Body of pancreas (tissue), 4 donors: ENCODE measurements around the gene BGN. TPM values are rescaled to one million over a fixed set of nuclear protein-coding genes. Genes with fewer than 3 reads are reported as not detected.

ENCODE experiments used
- ATAC-seq: fragments of 150-250 bp; one replicate; pipeline ENCODE4 v1.9.1; 2016
- DNase-seq, 4 donors: peaks; one replicate each; pipeline ENCODE4 v3.0.0-alpha.2; 2019
- H3K27ac ChIP-seq, 4 donors: fragments of 200-600 bp; sonication (generic); 1 replicate in 3 of 4; 2 replicates in 1 of 4; pipeline versions ENCODE4 v1.5.1 to v1.6.1; 2016 to 2019; ENCODE audit warnings: mild to moderate bottlenecking in 1 of 4, mixed read lengths in 1 of 4, moderate library complexity in 1 of 4
- H3K27me3 ChIP-seq, 2 donors: fragments of 200-600 bp; sonication (generic); one replicate each; pipeline ENCODE4 v1.6.0; 2016; ENCODE audit warnings: mild to moderate bottlenecking in 1 of 2
- H3K36me3 ChIP-seq, 2 donors: fragments of 200-600 bp; sonication (generic); replicated peaks in 1 of 2; 2 replicates each; pipeline ENCODE4 v1.5.1; 2016; ENCODE audit warnings: low read depth in 2 of 2; ENCODE audit not compliant: insufficient read depth in 1 of 2
- H3K4me1 ChIP-seq: fragments of 200-600 bp; sonication (generic); one replicate; pipeline ENCODE4 v1.6.0; 2016
- H3K4me3 ChIP-seq, 2 donors: fragments of 200-600 bp; sonication (generic); 1 replicate in 1 of 2; 2 replicates in 1 of 2; pipeline ENCODE4 v1.5.1; 2016 to 2019
- H3K9me3 ChIP-seq, 3 donors: fragments of 200-600 bp; sonication (generic); 1 replicate in 2 of 3; 2 replicates in 1 of 3; pipeline ENCODE4 v1.5.1; 2016
- CTCF ChIP-seq, 7 experiments: fragments of 450-650 bp in 4 of 7; fragments of 200-600 bp in 3 of 7; sonication (generic) in 3 of 7; IDR thresholded peaks; one replicate each; pipeline ENCODE4 v1.5.1; 2016 to 2019; ENCODE audit warnings: antibody characterized with exemption in 7 of 7
- POLR2A ChIP-seq, 3 donors: fragments of 450-650 bp; IDR thresholded peaks; one replicate each; pipeline ENCODE4 v1.6.1; 2016; ENCODE audit warnings: antibody characterized with exemption in 3 of 3, mild to moderate bottlenecking in 2 of 3
- WGBS, 2 donors: methylation state at CpG; one replicate each; pipeline ENCODE4 v1.1.5; 2017; 5-methylcytosine and 5-hydroxymethylcytosine counted together
- intact Hi-C: fragments of 100-400 bp; cut with DNase I; formaldehyde crosslinking; loops from one replicate; pipeline ENCODE4 v1.15.1; 2023
- total RNA-seq, 2 donors: library from RNA; depleted of rRNA; stranded (reverse); fragments of >200 nt; gene quantifications; one replicate each; pipeline ENCODE4 v1.1.0, GENCODE V29; 2016

BGN gene
- total RNA-seq, 2 donors from 2014 or later: 30.7 to 34.0 TPM

- H3K9me3 ChIP-seq: no peaks in the 10 kb centered on the region
- H3K27ac ChIP-seq: no peak overlapping the region
- intact Hi-C loops: no loop called here
- H3K4me3 ChIP-seq: no peak overlapping the region
- 100% methylated on average over 1 of the region's 17 CpGs; no CpG with 5 or more reads in 1 of the 2 donors for whole genome bisulfite sequencing, 2 donors
- no peaks in the 10 kb centered on the region for H3K4me1 ChIP-seq
- DNase-seq (no peak), ATAC-seq (no peak)
- no peaks in the 10 kb centered on the region for H3K27me3 ChIP-seq
- TF ChIP-seq CTCF (IDR thresholded peaks at IDR 0.05) (no peak), POLR2A (IDR thresholded peaks at IDR 0.05) (no peak)
- H3K36me3 ChIP-seq: no peaks in the 10 kb centered on the region
Observed at GRCh38 chrX:153446950-153447580, 47.7 kb upstream of the BGN start.

- no peaks in the 10 kb centered on the region for H3K36me3 ChIP-seq
- H3K4me3 ChIP-seq: no peak overlapping the region
- no peak for TF ChIP-seq CTCF (IDR thresholded peaks at IDR 0.05)
- no peak for TF ChIP-seq POLR2A (IDR thresholded peaks at IDR 0.05)
- H3K4me1 ChIP-seq: no peaks in the 10 kb centered on the region
- DNase-seq (no peak), ATAC-seq (no peak)
- no peak overlapping the region for H3K27ac ChIP-seq
- H3K27me3 ChIP-seq: no peaks in the 10 kb centered on the region
- intact Hi-C loops: no loop called here
- WGBS, 2 donors: 87% methylated on average over 3 of the region's 8 CpGs; no CpG with 5 or more reads in 1 of the 2 donors
- H3K9me3 ChIP-seq: no peaks in the 10 kb centered on the region
Observed at GRCh38 chrX:153447581-153447960, 47.2 kb upstream of the BGN start.

- Histone ChIP-seq H3K27me3 (no peaks in the 10 kb centered on the region), H3K36me3 (no peaks in the 10 kb centered on the region), H3K4me1 (no peaks in the 10 kb centered on the region), H3K4me3 (no peak overlapping the region), H3K9me3 (no peaks in the 10 kb centered on the region), H3K27ac (no peak overlapping the region)
- ATAC-seq (no peak), DNase-seq (no peak)
- TF ChIP-seq CTCF (IDR thresholded peaks at IDR 0.05): no peak
- TF ChIP-seq POLR2A (IDR thresholded peaks at IDR 0.05): no peak
- 90 to 96% methylated on average over 9 to 11 of the region's 21 CpGs for WGBS, 2 donors
- intact Hi-C loops: no loop called here
Observed at GRCh38 chrX:153448556-153449367, 46.0 kb upstream of the BGN start.

GRCh38 chrX:153449368-153450113 lies 45.2 kb upstream of the BGN start:
- intact Hi-C loops: no loop called here
- Histone ChIP-seq H3K4me1 (no peaks in the 10 kb centered on the region), H3K27me3 (no peaks in the 10 kb centered on the region), H3K36me3 (no peaks in the 10 kb centered on the region), H3K4me3 (no peak overlapping the region), H3K9me3 (no peaks in the 10 kb centered on the region), H3K27ac (no peak overlapping the region)
- WGBS, 2 donors: 84 to 94% methylated on average over 6 to 8 of the region's 15 CpGs
- TF ChIP-seq CTCF (IDR thresholded peaks at IDR 0.05) (no peak), POLR2A (IDR thresholded peaks at IDR 0.05) (no peak)
- no peak for DNase-seq
- no peak for ATAC-seq
